Trophoblast cell (in vitro differentiated cells and primary cell): ENCODE data around the gene GPR15.

Experiments
- DNase-seq, 2 donors: peaks; one replicate each; pipeline ENCODE4 v3.0.0-alpha.2; 2016
- H2AFZ ChIP-seq: 2 replicates; pipeline ENCODE4 v1.6.1; 2013; ENCODE audit warnings: low read length, moderate library complexity, mild to moderate bottlenecking; ENCODE audit not compliant: insufficient read depth, poor library complexity
- H2AK5ac ChIP-seq: 2 replicates; pipeline ENCODE4 v1.6.1; 2013; ENCODE audit warnings: mild to moderate bottlenecking, low read length
- H2BK120ac ChIP-seq: 2 replicates; pipeline ENCODE4 v1.6.1; 2013; ENCODE audit warnings: low read length, mild to moderate bottlenecking, moderate library complexity; ENCODE audit not compliant: insufficient read depth, poor library complexity
- H2BK12ac ChIP-seq: 2 replicates; pipeline ENCODE4 v1.6.1; 2013; ENCODE audit warnings: mild to moderate bottlenecking, low read length, moderate library complexity
- H2BK5ac ChIP-seq: 2 replicates; pipeline ENCODE4 v1.6.1; 2013; ENCODE audit warnings: low read length, low read depth, moderate library complexity, mild to moderate bottlenecking; ENCODE audit not compliant: poor library complexity
- H3K14ac ChIP-seq: 2 replicates; pipeline ENCODE4 v1.6.1; 2013; ENCODE audit warnings: mild to moderate bottlenecking, low read length
- H3K18ac ChIP-seq: 2 replicates; pipeline ENCODE4 v1.6.1; 2013; ENCODE audit warnings: mild to moderate bottlenecking, low read length
- H3K23ac ChIP-seq: 2 replicates; pipeline ENCODE4 v1.6.1; 2013; ENCODE audit warnings: low read length
- H3K27ac ChIP-seq: 2 replicates; pipeline ENCODE4 v1.5.1; 2013; ENCODE audit warnings: low read depth, mild to moderate bottlenecking, inconsistent platforms, low read length, moderate library complexity
- H3K27me3 ChIP-seq: 2 replicates; pipeline ENCODE4 v1.6.1; 2013; ENCODE audit warnings: inconsistent platforms, mild to moderate bottlenecking, low read length, moderate library complexity; ENCODE audit not compliant: insufficient read depth
- H3K36me3 ChIP-seq, 2 experiments: 1 replicate in 1 of 2; 2 replicates in 1 of 2; pipeline ENCODE4 v1.6.1; 2013; ENCODE audit warnings: low read length in 2 of 2, mild to moderate bottlenecking in 2 of 2, moderate library complexity in 1 of 2; ENCODE audit not compliant: insufficient read depth in 2 of 2, control insufficient read depth in 1 of 2
- H3K4ac ChIP-seq: 2 replicates; pipeline ENCODE4 v1.6.1; 2013; ENCODE audit warnings: low read depth, mild to moderate bottlenecking, low read length, moderate library complexity
- H3K4me1 ChIP-seq, 2 experiments: 1 replicate in 1 of 2; 2 replicates in 1 of 2; pipeline ENCODE4 v1.6.1; 2013; ENCODE audit warnings: low read length in 2 of 2, mild to moderate bottlenecking in 2 of 2, moderate library complexity in 1 of 2; ENCODE audit not compliant: insufficient read depth in 2 of 2, control insufficient read depth in 1 of 2
- H3K4me2 ChIP-seq: 2 replicates; pipeline ENCODE4 v1.6.1; 2013; ENCODE audit warnings: inconsistent platforms, mild to moderate bottlenecking, low read length, moderate library complexity
- H3K4me3 ChIP-seq: 2 replicates; pipeline ENCODE4 v1.5.1; 2013; ENCODE audit warnings: mild to moderate bottlenecking, low read depth, low read length, inconsistent platforms
- H3K79me1 ChIP-seq: one replicate; pipeline ENCODE4 v1.6.1; 2013; ENCODE audit warnings: low read length
- H3K79me2 ChIP-seq: 2 replicates; pipeline ENCODE4 v1.6.1; 2013; ENCODE audit warnings: low read length, mild to moderate bottlenecking; ENCODE audit not compliant: control insufficient read depth, insufficient read depth, poor library complexity
- H3K9ac ChIP-seq: 2 replicates; pipeline ENCODE4 v1.6.1; 2013; ENCODE audit warnings: mild to moderate bottlenecking, low read length
- H3K9me3 ChIP-seq: 2 replicates; pipeline ENCODE4 v1.6.1; 2013; ENCODE audit warnings: low read depth, mild to moderate bottlenecking, control low read depth, inconsistent platforms, low read length; ENCODE audit not compliant: insufficient read depth
- H4K12ac ChIP-seq: 2 replicates; pipeline ENCODE4 v1.6.1; 2013; ENCODE audit warnings: low read depth, mild to moderate bottlenecking, low read length, moderate library complexity
- H4K8ac ChIP-seq: 2 replicates; pipeline ENCODE4 v1.6.1; 2013; ENCODE audit warnings: low read depth, mild to moderate bottlenecking, low read length, moderate library complexity
- H4K91ac ChIP-seq: one replicate; pipeline ENCODE4 v1.6.1; 2013; ENCODE audit warnings: low read depth, mild to moderate bottlenecking, low read length, moderate library complexity
- WGBS: extraction: QIAGEN DNeasy Blood & Tissue Kit; methylation state at CpG from one replicate; pipeline ENCODE4 v1.1.7; 2013; ENCODE audit warnings: missing lambda C conversion rate; ENCODE audit not compliant: insufficient read length, insufficient coverage; ENCODE audit errors: extremely low coverage; 5-methylcytosine and 5-hydroxymethylcytosine counted together

Gene GPR15

GRCh38 chr3:98551236-98551635 lies 19.5 kb downstream of the GPR15 start:
- no peaks in the 10 kb centered on the region for H3K36me3 ChIP-seq
- no peak overlapping the region for H4K91ac ChIP-seq
- no peak overlapping the region for H3K14ac ChIP-seq
- no peaks in the 10 kb centered on the region for H3K79me1 ChIP-seq
- H3K4ac ChIP-seq = no peak overlapping the region
- H3K27me3 ChIP-seq = no peaks in the 10 kb centered on the region
- no peak overlapping the region for H3K9ac ChIP-seq
- no peak overlapping the region for H3K4me3 ChIP-seq
- H2AK5ac ChIP-seq = no peak overlapping the region
- no peak overlapping the region for H4K12ac ChIP-seq
- H3K27ac ChIP-seq = no peak overlapping the region
- no peak for DNase-seq
- H2BK12ac ChIP-seq = no peak overlapping the region
- no peak overlapping the region for H4K8ac ChIP-seq
- no peak overlapping the region for H2AFZ ChIP-seq
- H2BK120ac ChIP-seq = no peak overlapping the region
- no peak overlapping the region for H2BK5ac ChIP-seq
- no peak overlapping the region for H3K18ac ChIP-seq
- H3K79me2 ChIP-seq = no peaks in the 10 kb centered on the region
- H3K23ac ChIP-seq = no peak overlapping the region
- WGBS = no CpG with 5 or more reads among the region's 2 CpGs
- no peak overlapping the region for H3K4me2 ChIP-seq
- no peaks in the 10 kb centered on the region for H3K9me3 ChIP-seq
- no peaks in the 10 kb centered on the region for H3K4me1 ChIP-seq

DNA sequence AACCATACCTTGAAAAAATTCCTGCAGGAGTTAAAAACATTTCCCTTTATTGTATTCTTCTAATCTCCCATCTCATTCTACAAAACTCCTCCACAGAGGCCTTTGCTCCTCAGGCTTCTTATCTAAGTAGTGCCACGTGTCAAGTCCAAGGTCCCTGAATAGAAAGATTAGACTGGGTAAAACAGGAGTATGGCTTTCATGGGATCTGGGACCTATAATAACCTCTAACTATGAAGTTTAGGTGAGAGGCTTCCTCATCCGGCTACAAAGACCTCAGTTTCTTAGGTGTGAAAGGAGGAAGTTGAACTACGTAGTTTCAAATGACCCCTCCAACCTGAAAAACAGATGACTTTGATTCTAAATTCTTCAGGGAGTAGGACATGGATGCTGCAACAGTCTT lies 20.0 kb downstream of the GPR15 start:
- H3K18ac ChIP-seq = no peak overlapping the region
- H2AK5ac ChIP-seq = no peak overlapping the region
- H3K79me1 ChIP-seq = no peaks in the 10 kb centered on the region
- no peaks in the 10 kb centered on the region for H3K9me3 ChIP-seq
- H3K23ac ChIP-seq = no peak overlapping the region
- no peak overlapping the region for H2BK5ac ChIP-seq
- no peak overlapping the region for H3K4ac ChIP-seq
- no peaks in the 10 kb centered on the region for H3K27me3 ChIP-seq
- no peaks in the 10 kb centered on the region for H3K4me1 ChIP-seq
- no peak overlapping the region for H2AFZ ChIP-seq
- no peak for DNase-seq
- H3K27ac ChIP-seq = no peak overlapping the region
- H3K9ac ChIP-seq = no peak overlapping the region
- no peak overlapping the region for H4K12ac ChIP-seq
- no peak overlapping the region for H3K14ac ChIP-seq
- no peak overlapping the region for H2BK12ac ChIP-seq
- no peak overlapping the region for H3K4me2 ChIP-seq
- no peak overlapping the region for H3K4me3 ChIP-seq
- no peak overlapping the region for H4K8ac ChIP-seq
- no CpG with 5 or more reads among the region's 3 CpGs for WGBS
- no peaks in the 10 kb centered on the region for H3K79me2 ChIP-seq
- no peak overlapping the region for H2BK120ac ChIP-seq
- H3K36me3 ChIP-seq = no peaks in the 10 kb centered on the region
- H4K91ac ChIP-seq = no peak overlapping the region

- no peak overlapping the region for H2BK120ac ChIP-seq
- H4K8ac ChIP-seq = no peak overlapping the region
- no peaks in the 10 kb centered on the region for H3K4me1 ChIP-seq
- H3K4ac ChIP-seq = no peak overlapping the region
- no peak overlapping the region for H2BK12ac ChIP-seq
- no peaks in the 10 kb centered on the region for H3K36me3 ChIP-seq
- no peak for DNase-seq
- H4K91ac ChIP-seq = no peak overlapping the region
- no peaks in the 10 kb centered on the region for H3K79me2 ChIP-seq
- H3K79me1 ChIP-seq = no peaks in the 10 kb centered on the region
- H3K18ac ChIP-seq = no peak overlapping the region
- H2AK5ac ChIP-seq = no peak overlapping the region
- no peaks in the 10 kb centered on the region for H3K27me3 ChIP-seq
- no peak overlapping the region for H3K27ac ChIP-seq
- H3K14ac ChIP-seq = no peak overlapping the region
- no peak overlapping the region for H3K23ac ChIP-seq
- no peak overlapping the region for H2AFZ ChIP-seq
- H4K12ac ChIP-seq = no peak overlapping the region
- no peak overlapping the region for H3K9ac ChIP-seq
- H3K4me3 ChIP-seq = no peak overlapping the region
- no peaks in the 10 kb centered on the region for H3K9me3 ChIP-seq
- no peak overlapping the region for H2BK5ac ChIP-seq
- no peak overlapping the region for H3K4me2 ChIP-seq
- WGBS = no CpG with 5 or more reads among the region's 4 CpGs
Observed at GRCh38 chr3:98552232-98553020, 20.6 kb downstream of the GPR15 start.

DNA sequence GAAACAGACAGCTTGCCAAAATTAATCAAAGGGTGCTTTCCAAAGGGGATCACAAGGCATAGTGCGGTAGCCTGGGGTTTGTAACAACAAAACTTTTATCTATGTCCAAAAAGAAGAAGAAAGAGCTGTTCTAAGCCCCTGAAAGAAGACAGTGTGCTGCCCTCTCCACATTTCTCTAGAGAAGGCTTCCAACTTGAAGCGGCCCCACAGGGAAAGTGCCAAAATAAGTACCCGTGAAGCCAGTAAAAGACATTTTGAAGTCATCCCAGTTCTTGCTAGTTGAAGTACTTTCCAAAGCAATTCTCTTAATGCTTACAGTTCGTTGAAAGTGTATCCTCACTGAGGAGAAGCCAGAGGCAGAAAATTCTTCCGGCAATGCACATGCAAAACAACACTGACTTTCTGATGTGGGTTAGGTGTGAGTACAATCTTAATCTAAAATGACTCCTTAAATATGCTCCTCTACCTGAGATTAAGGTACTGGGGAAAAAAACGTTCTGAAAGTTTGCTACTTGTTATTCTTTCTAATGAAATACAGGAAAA lies 21.3 kb downstream of the GPR15 start:
- Histone ChIP-seq H2AFZ (no peak overlapping the region), H3K4me2 (no peak overlapping the region), H2AK5ac (no peak overlapping the region), H3K9me3 (no peaks in the 10 kb centered on the region), H3K27me3 (no peaks in the 10 kb centered on the region), H2BK120ac (no peak overlapping the region), H3K4me1 (no peaks in the 10 kb centered on the region), H3K79me2 (no peaks in the 10 kb centered on the region), H3K27ac (no peak overlapping the region), H3K14ac (no peak overlapping the region), H3K9ac (no peak overlapping the region), H4K8ac (no peak overlapping the region), H3K23ac (no peak overlapping the region), H3K4ac (no peak overlapping the region), H4K12ac (no peak overlapping the region), H2BK12ac (no peak overlapping the region), H3K18ac (no peak overlapping the region), H2BK5ac (no peak overlapping the region), H3K79me1 (no peaks in the 10 kb centered on the region), H3K36me3 (no peaks in the 10 kb centered on the region), H4K91ac (no peak overlapping the region), H3K4me3 (no peak overlapping the region)
- no peak for DNase-seq
- WGBS = no CpG with 5 or more reads among the region's 6 CpGs
